GM21576 (cell line): ENCODE measurements around the gene CCDC54.

ENCODE experiments used
- ATAC-seq: cut with Tn5 transposase; IDR thresholded peaks from one replicate; pipeline ENCODE4 v1.9.1; 2021; ENCODE audit warnings: mild to moderate bottlenecking, moderate library complexity; ENCODE audit not compliant: unreplicated experiment

The CCDC54 gene

GRCh38 chr3:107392549-107393165 is 15.4 kb downstream of the CCDC54 start:
- ATAC-seq = no peak

- no peak for ATAC-seq
These were observed 17.3 kb downstream of the CCDC54 start for GRCh38 chr3:107394502-107394901.

- no peak for ATAC-seq
These were observed 17.8 kb downstream of the CCDC54 start for GRCh38 chr3:107395066-107395465.

- ATAC-seq = no peak
These were observed 24.1 kb downstream of the CCDC54 start for GRCh38 chr3:107401301-107401700.

GRCh38 chr3:107402214-107402613 is 25.0 kb downstream of the CCDC54 start:
- no peak for ATAC-seq

- ATAC-seq = no peak
These were observed 27.7 kb downstream of the CCDC54 start for GRCh38 chr3:107404727-107405469.

- ATAC-seq = no peak
These were observed 30.1 kb downstream of the CCDC54 start for GRCh38 chr3:107407355-107407754.

- no peak for ATAC-seq
These were observed 31.3 kb downstream of the CCDC54 start for GRCh38 chr3:107408513-107408912.

GRCh38 chr3:107409365-107409764 is 32.1 kb downstream of the CCDC54 start:
- ATAC-seq = no peak

GRCh38 chr3:107410606-107411005 is 33.4 kb downstream of the CCDC54 start:
- ATAC-seq = no peak

- ATAC-seq = no peak
These were observed 33.8 kb downstream of the CCDC54 start for GRCh38 chr3:107411056-107411455.

- ATAC-seq = no peak
These were observed 34.5 kb downstream of the CCDC54 start for GRCh38 chr3:107411779-107412178.

GRCh38 chr3:107412376-107412775 is 35.1 kb downstream of the CCDC54 start:
- no peak for ATAC-seq

- ATAC-seq = no peak
These were observed 36.0 kb downstream of the CCDC54 start for GRCh38 chr3:107413264-107413663.

- ATAC-seq = peak; percentile 87
These were observed 37.2 kb downstream of the CCDC54 start for GRCh38 chr3:107414325-107414964.

- ATAC-seq = no peak
These were observed 38.9 kb downstream of the CCDC54 start for GRCh38 chr3:107416138-107416537.

GRCh38 chr3:107416886-107417285 is 39.6 kb downstream of the CCDC54 start:
- ATAC-seq = no peak

- ATAC-seq = peak; percentile 77
These were observed 44.0 kb downstream of the CCDC54 start for GRCh38 chr3:107421170-107421792.

GRCh38 chr3:107421881-107422280 is 44.6 kb downstream of the CCDC54 start:
- no peak for ATAC-seq

GRCh38 chr3:107425033-107425432 is 47.8 kb downstream of the CCDC54 start:
- no peak for ATAC-seq

- no peak for ATAC-seq
These were observed 49.0 kb downstream of the CCDC54 start for GRCh38 chr3:107426223-107426622.
